Progenitor cell of endocrine pancreas (in vitro differentiated cells): ENCODE measurements around the gene SAMMSON. TPM values are rescaled to one million over a fixed set of nuclear protein-coding genes. Genes with fewer than 3 reads are reported as not detected.

Experiments used
- DNase-seq: peaks from one replicate; pipeline ENCODE4 v3.0.0; 2021; ENCODE audit warnings: low spot score; ENCODE audit not compliant: unreplicated experiment
- H3K27ac Mint-ChIP-seq: 2 replicates; pipeline ENCODE4 v1.8.0; 2021; ENCODE audit warnings: mild to moderate bottlenecking, moderate library complexity, mixed read lengths
- H3K27me3 Mint-ChIP-seq: 2 replicates; pipeline ENCODE4 v1.8.0; 2021; ENCODE audit warnings: mixed read lengths
- H3K36me3 Mint-ChIP-seq: 2 replicates; pipeline ENCODE4 v1.8.0; 2022; ENCODE audit warnings: mixed read lengths; ENCODE audit not compliant: insufficient read depth
- H3K4me1 Mint-ChIP-seq: 2 replicates; pipeline ENCODE4 v1.8.0; 2021; ENCODE audit warnings: low read depth, mixed read lengths
- H3K4me3 Mint-ChIP-seq: 2 replicates; pipeline ENCODE4 v1.8.0; 2021; ENCODE audit warnings: low read depth, mild to moderate bottlenecking, moderate library complexity, mixed read lengths
- H3K9me3 Mint-ChIP-seq: 2 replicates; pipeline ENCODE4 v1.8.0; 2021; ENCODE audit warnings: low read depth, mixed read lengths
- CTCF ChIP-seq: fragments of 200-600 bp; sonication (generic); IDR thresholded peaks from one replicate; pipeline ENCODE4 v1.5.0; 2021; ENCODE audit warnings: antibody characterized with exemption, mild to moderate bottlenecking; ENCODE audit not compliant: unreplicated experiment
- total RNA-seq: library from RNA; stranded (reverse); gene quantifications from 2 replicates; pipeline ENCODE4 v1.2.1, GENCODE V29; 2021

SAMMSON gene
- total RNA-seq, 1 donor from 2014 or later: 0.17 TPM

GRCh38 chr3:69997631-69998307 is 1.8 kb upstream of the SAMMSON start:
- H3K36me3 Mint-ChIP-seq: peaks cover 2% of the 10 kb centered on the region
- no peak for DNase-seq
- H3K27ac Mint-ChIP-seq: no peak overlapping the region
- H3K9me3 Mint-ChIP-seq: peaks cover 2% of the 10 kb centered on the region
- H3K4me3 Mint-ChIP-seq: no peak overlapping the region
- no peaks in the 10 kb centered on the region for H3K27me3 Mint-ChIP-seq
- no peak for TF ChIP-seq CTCF
- H3K4me1 Mint-ChIP-seq: peaks cover 10% of the 10 kb centered on the region

DNA sequence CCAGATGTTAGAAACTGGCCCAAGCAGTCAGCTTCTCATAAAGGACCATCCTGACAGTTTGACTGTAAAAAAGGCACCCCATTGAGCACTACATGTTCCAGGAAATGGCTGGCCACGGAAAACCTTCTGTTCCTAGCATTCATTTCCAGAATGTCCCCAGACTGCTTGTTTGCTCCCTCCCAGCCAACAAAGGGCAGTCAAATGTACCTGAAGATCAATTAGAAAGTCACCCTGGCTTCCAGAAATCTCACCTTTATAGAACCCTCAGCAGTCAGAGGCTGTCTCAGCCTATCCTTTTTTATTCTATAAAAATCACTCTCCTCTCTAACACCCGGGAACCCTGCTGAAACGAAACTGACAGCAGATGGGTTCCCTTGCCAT is 784 bp upstream of the SAMMSON start:
- DNase-seq: no peak
- Mint-ChIP-seq H3K36me3 (peaks cover 2% of the 10 kb centered on the region), H3K9me3 (peaks cover 2% of the 10 kb centered on the region), H3K4me1 (peaks cover 10% of the 10 kb centered on the region), H3K27me3 (no peaks in the 10 kb centered on the region), H3K4me3 (no peak overlapping the region), H3K27ac (peak overlapping the region; percentile 21)
- no peak for TF ChIP-seq CTCF

DNA sequence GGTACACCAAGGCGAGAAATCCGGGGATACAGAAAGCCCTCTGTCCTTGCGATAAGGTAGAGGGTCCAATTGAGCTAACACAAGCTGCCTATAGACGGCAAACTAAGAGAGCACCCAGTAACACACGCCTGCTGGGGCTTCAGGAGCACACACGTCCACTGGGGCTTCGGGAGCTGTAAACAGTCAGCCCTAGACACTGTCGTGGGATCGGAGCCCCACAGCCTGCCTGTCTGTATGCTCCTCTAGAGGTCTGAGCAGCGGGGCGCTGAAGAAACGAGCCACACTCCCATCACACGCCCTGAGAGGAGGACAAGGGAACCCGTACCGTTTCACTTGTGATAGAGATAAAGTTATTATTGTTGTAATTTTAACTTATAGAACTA is 486 bp downstream of the SAMMSON start:
- Mint-ChIP-seq H3K36me3 (peaks cover 2% of the 10 kb centered on the region), H3K27me3 (no peaks in the 10 kb centered on the region), H3K4me1 (peaks cover 10% of the 10 kb centered on the region), H3K27ac (no peak overlapping the region), H3K9me3 (peaks cover 2% of the 10 kb centered on the region), H3K4me3 (no peak overlapping the region)
- no peak for DNase-seq
- no peak for TF ChIP-seq CTCF

DNA sequence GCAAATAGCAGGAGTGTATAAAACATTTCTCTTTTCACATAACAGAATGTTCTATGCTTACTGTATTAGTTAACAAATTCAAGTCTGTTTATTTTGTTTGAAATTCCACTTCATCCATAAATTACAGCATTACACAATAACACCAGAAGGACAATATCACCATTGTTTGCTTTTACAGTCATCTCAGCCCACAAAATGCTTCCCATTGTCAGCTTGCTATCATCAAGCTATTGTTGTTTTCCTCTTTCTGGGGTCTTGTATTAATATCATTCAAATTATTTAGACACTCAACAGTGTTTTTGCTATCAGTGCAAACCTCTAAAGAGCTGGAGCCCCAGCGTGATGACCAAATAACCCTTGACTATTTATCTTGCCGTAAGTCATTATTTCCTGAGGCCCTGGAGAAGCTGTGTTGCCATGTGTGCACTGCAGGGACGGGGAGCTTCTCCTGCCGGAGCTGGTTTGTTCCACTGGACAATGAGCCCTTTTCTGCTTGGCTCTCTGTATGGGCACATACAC is 1.1 kb downstream of the SAMMSON start:
- TF ChIP-seq CTCF: no peak
- Mint-ChIP-seq H3K4me1 (peaks cover 10% of the 10 kb centered on the region), H3K9me3 (peaks cover 2% of the 10 kb centered on the region), H3K27ac (no peak overlapping the region), H3K4me3 (no peak overlapping the region), H3K27me3 (no peaks in the 10 kb centered on the region), H3K36me3 (peaks cover 2% of the 10 kb centered on the region)
- no peak for DNase-seq

GRCh38 chr3:70003119-70003518 is 3.6 kb downstream of the SAMMSON start:
- DNase-seq: no peak
- Mint-ChIP-seq H3K9me3 (peaks cover 2% of the 10 kb centered on the region), H3K27ac (no peak overlapping the region), H3K4me1 (peaks cover 10% of the 10 kb centered on the region), H3K4me3 (no peak overlapping the region), H3K27me3 (no peaks in the 10 kb centered on the region), H3K36me3 (peaks cover 2% of the 10 kb centered on the region)
- no peak for TF ChIP-seq CTCF
